Smooth muscle cell of the brain vasculature (primary cell): ENCODE results near the gene STEEP1.

Experiments used
- DNase-seq: peaks from one replicate; pipeline ENCODE4 v3.0.0-alpha.2; 2012; ENCODE audit warnings: low read depth, low spot score

STEEP1 gene

GRCh38 chrX:119565107-119565663, at the start of gene STEEP1:
Gene STEEP1, minus strand, starts transcription at chrX:119565409. Its CDS starts 54 bp downstream, at chrX:119565355.
- peak; percentile 78 for DNase-seq

GRCh38 chrX:119614776-119615175, 49.6 kb upstream of the STEEP1 start:
- no peak for DNase-seq

DNA sequence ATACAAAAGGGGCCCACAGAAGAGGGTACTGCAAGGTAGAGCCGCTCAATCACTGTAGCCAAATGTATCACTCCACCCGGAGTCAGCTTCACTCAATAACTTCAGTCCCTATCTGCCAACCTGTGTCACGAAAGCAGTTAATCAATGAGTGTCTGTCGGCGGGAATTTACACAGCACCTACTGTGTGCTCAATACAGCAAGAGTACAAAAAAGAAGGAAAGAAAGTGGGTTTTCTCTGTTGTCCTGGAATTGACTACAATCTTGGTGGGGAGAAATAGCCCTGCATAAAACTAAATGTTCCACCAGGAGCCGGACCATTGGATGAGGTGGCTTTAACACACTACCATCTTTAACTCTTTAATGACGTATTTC, 41.8 kb upstream of the STEEP1 start:
- no peak for DNase-seq

DNA sequence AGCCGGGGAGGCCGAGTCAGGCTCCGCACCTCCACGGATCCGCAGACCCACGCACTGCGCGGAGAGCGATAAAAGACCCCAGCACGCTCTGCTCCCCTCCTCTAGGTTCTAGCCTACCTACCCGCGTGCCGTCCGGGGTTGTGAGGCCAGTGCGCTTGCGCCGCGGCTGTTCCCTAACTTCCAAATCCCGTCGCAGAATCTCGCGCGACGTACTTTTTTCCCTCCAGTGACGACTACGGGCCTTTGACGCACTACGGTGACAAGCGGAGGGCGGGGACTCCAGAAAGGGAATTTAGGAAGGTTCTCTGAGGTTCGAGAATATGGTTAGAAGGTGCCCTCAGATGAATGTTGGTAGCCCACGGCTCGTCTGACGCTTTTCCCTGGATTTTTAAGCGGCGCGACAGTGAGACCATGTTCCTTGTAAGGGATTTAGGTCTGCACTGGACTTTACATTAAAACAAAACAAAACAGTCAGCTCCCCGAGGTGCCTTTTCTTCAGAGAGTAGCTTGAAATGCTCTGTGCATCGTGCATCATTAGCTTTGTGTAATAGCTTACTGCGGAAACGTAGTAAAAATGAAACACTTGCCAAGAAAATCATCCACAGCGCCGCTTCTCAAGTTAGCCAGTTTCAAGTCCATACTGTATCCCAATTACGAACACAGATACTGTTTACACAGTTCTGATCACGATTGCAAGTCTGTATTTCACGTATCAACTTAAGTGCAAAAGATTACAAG, 41.2 kb upstream of the STEEP1 start, which contains the start of gene NKRF:
TSS of gene NKRF (minus strand) at position 145 of the 738 bp plus-strand sequence.
- DNase-seq = peak; percentile 75

DNA sequence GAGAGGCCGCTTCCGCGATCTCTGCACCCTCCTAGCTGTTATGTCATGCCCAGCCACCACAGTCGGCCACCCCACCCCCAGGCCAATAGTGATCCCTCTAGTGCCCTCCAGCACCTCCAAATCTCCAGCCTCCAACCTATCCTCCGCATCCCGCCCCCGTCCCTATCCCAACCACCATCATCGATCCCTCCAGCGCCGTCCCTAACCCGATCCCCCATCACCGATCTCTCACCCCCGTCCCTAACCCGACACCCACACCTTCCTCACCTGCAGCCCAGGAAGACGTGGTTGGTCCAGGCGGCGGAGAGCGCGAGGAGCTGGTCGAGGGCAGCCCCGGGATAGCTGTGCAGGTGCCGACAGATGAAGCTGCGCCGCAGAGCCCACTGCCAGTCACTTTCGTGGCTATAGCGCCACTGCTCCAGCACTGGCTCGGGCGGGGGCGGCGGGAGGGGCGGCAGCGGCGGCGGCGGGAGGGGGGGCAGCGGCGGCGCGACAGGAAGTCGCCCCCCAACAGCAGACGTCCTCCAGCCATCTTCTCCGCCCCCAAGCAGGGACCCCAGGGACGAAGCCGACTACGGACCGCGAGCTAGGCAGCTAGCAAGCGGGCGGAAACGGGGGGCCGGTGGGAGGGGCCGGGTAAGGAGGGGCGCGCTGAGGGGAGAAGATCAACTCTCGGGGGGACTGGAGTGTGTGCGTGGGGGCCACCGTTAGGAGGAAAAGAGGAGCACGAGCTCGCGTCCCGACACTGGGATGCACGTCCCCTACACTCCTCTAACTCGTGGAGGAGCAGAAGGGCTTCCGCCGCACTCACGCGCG, 40.5 kb upstream of the STEEP1 start:
- no peak for DNase-seq

DNA sequence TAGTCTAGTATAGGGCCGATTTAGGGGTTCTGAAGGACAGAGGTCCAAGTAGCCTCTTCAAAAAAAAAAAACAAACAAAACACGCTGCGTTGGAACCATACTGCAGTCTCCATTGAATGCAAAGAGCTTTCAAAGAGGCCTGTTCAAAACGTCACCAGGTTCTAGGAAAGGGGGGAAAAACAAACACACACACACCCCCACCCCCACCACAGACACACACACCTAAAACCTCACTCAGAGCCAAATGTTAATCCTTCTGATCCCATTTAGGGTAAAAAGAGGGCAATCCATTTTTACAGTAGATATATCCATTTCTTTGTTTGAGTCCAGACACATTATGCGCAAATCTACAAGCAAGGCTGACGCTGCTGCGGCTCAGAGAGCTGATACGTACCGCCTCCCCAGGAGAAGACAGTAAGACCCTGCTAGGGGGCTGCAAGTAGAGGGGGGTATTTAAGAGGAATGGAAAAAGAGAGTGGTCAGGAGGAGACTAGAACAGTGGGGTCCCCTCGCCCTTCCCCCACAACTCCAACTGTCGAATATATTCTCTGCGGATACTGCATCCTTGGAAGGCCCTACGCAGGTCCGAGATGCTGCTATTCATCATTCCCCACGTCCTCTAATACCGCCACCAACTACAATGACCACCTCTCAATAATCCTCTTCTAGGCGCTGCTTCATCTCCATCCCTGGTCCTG, 39.7 kb upstream of the STEEP1 start:
- no peak for DNase-seq

DNA sequence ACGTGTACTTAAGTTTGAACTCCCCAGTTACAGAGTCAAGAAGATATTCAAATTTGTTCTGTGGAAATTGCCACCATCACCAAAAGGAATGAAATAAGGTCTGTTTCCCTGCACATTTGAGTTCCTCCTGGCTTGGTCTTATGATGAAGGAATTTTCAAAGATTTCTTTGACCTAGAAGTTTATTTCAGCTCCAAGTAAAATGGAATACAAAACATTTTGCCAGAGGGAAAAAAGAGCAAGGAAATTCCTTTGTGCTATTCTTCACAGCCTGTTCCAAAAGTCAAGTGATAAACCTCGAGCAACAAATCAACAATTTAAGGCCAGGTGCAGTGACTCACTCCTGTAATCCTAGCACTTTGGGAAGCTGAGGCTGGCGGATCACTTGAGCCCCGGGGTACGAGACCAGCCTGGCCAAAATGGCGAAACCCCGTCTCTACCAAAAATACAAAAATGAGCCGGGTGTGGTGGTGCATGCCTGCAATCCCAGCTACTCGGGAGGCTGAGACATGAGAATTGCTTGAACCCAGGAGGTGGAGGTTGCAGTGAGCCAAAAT, 37.6 kb upstream of the STEEP1 start:
- no peak for DNase-seq

DNA sequence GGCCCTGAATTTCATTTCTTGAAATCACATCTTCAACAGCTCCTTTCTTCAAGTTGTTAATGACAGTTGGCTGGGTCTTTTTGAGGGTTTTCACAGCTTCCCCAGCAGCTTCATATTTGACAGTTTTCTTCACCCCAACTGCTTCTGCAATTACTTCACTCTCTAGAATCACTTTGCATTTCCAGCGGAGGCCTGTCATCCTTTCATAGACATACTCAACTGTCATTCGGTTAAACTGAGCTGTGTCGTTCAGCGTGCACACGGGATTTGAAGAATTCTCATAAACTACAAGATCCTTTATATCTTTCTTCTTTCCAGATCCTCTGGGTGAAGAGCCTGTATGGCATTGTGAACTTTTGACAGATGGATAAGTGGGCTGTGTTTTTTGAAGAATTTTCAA, 24.6 kb upstream of the STEEP1 start:
- no peak for DNase-seq

DNA sequence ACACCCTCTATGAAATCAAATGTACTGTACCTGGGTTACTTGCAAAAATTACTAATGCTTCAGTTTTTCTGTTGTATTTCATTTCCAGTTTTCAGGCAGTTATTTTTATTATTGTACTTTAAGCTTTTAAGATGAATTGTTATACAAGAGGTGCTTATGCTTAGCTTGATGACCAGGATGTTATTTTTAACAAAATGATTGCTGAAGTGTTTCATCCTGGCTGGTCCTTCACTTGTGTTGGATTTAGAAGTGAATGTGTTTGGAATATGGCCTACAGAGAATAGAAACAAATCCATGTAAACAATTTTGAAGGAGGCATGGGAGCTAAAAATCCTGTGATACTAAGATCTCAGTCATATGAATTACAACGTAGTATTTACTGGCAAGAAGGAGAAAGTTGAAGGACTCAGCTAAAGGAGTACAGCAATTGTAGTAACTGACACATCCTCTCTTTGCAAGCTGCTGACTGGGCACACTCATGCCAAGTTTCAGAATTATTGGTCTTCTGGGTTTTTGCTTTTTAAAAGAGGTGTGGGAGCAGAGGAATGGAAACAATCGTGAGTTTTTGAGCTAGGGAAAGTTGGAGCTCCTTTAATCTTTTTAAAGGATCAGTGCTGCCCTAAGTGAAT, 18.3 kb upstream of the STEEP1 start:
- DNase-seq = no peak

DNA sequence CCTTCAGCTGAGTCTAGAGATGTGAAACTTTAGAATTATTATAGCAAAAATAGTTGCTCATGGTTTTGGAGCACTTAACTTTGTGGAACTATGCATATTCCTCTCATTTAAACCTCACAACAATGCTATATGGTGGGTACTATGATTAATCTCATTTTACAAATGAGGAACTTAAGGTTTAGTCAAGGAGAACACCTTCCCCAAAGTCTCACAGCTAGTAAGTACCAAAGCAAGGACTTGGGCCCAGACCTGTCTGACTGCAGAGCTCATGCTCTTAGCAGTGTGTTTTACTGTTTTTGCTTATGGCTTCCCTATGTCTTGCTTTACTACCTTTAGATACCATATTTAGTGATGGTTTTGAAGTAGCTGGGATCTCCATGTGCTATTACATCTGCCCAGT, 14.2 kb upstream of the STEEP1 start:
- DNase-seq = no peak

- peak; percentile 79 for DNase-seq
These were observed 9.4 kb upstream of the STEEP1 start, which contains the start of gene UBE2A for GRCh38 chrX:119574394-119575266. Gene UBE2A, plus strand, starts transcription at chrX:119574563. Its CDS starts 149 bp downstream, at chrX:119574712.

GRCh38 chrX:119573840-119574393, 8.7 kb upstream of the STEEP1 start:
- DNase-seq = no peak

- DNase-seq = no peak
These were observed 8.0 kb upstream of the STEEP1 start for GRCh38 chrX:119573222-119573621.

- DNase-seq = no peak
These were observed 5.2 kb upstream of the STEEP1 start for GRCh38 chrX:119570351-119570835.

DNA sequence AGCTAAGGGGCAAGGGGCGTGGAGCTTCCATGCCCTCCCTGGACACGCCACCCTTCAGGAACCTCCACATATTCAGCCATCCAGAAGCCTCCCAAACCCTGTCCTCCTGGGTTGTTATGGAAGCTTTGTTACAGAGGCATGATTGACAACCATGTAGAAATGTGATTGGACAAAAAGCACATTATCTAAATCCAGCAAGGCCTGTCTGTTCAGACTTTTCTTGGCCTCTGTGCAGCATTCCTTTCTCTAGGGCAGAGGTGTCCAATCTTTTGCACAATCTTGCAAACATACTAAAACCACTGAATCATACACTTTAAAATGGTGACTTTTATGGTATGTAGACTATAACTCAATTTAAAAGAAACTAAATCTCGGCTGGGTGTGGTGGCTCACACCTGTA, 12.7 kb downstream of the STEEP1 start:
- no peak for DNase-seq

DNA sequence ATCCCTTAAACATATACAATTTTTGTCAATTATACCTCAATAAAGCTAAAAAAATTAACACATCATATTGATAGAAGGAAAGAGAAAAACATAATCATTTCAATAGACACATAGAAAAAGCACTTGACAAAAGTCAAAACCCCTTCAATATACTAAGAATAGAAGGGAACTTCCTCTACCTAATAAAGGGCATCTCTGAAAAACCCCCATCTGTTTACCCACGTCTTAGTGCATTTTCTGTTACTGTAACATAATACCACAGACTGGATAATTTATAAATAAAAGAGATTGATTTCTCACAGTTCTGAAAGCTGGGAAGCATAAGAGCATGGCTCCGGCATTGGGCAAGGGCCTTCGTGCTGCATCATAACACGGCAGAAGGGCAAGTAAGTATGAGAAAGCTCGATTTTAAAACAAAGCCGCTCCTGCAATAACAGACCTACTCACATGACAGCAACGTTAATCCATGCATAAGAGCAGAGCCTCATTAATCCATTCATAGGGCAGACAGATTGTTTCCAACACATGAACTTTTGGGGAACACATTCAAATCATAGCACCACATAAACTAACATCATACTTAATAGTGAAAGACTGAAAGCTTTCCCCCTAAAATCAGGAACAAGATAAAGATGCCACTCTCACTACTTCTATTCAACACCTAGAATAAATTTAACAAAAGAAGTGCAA, 15.7 kb downstream of the STEEP1 start:
- DNase-seq = no peak

- no peak for DNase-seq
These were observed 24.0 kb downstream of the STEEP1 start for GRCh38 chrX:119541188-119541587.

DNA sequence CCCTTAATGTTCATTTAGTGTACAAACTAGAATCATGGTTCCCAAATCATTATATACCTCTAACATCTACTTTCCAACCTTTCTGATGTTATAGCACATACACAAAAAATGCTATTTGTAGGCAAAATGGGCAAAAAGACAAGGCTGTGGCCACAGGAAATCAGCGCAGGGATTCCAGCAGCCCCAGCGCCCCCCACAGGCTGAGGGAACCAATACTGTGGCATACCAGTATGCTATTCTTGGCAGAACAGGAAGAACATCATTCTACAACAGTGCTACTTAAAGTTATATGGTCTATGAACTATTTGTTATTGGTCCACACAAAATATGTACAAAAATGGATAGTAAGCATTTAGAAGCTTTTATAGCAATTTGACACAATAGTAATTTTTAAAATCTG, 25.3 kb downstream of the STEEP1 start:
- no peak for DNase-seq

GRCh38 chrX:119537487-119537886, 27.7 kb downstream of the STEEP1 start:
- no peak for DNase-seq
